IMR-90 (cell line): ENCODE data around the gene ABCB4. TPM values are rescaled to one million over a fixed set of nuclear protein-coding genes. Genes with fewer than 3 reads are reported as not detected.

ENCODE experiments used
- ATAC-seq: fragments of 200-7000 bp; cut with Tn5 transposase; 2 replicates; pipeline ENCODE4 v1.9.1; 2020; ENCODE audit warnings: low read depth, mild to moderate bottlenecking, moderate library complexity
- BruUV-seq: library from RNA; stranded (reverse); fragments of 400-500 nt; replicated peaks from 2 replicates; lab custom pipeline; 2021; lab: Mats Ljungman, UMichigan
- CTCF ChIA-PET: fragments of 300-600 bp; formaldehyde crosslinking; extraction: SDS; loops from one replicate; lab custom pipeline; 2021; ENCODE audit warnings: antibody characterized with exemption; lab: Yijun Ruan, JAX
- POLR2A ChIA-PET: fragments of 300-600 bp; sonication (Branson Sonifier 250); formaldehyde crosslinking; loops from one replicate; lab custom pipeline; 2022; ENCODE audit warnings: antibody characterized with exemption; ENCODE audit not compliant: unreplicated experiment; lab: Charles Lee
- DNase-seq: peaks from one replicate; pipeline ENCODE4 v3.0.0; 2013
- H2AFZ ChIP-seq: replicated peaks from 2 replicates; pipeline ENCODE3; 2013; ENCODE audit warnings: low read length, mild to moderate bottlenecking; ENCODE audit not compliant: poor library complexity
- H2AK5ac ChIP-seq: 2 replicates; pipeline ENCODE4 v1.6.1; 2013; ENCODE audit warnings: low read depth, low read length, inconsistent platforms
- H2AK9ac ChIP-seq: replicated peaks from 2 replicates; pipeline ENCODE3; 2013; ENCODE audit warnings: mild to moderate bottlenecking, low read depth, low read length, moderate library complexity; ENCODE audit not compliant: poor library complexity
- H2BK120ac ChIP-seq: 2 replicates; pipeline ENCODE4 v1.6.1; 2013; ENCODE audit warnings: low read depth, low read length, inconsistent platforms
- H2BK15ac ChIP-seq: 3 replicates; pipeline ENCODE4 v1.6.1; 2013; ENCODE audit warnings: low read depth, low read length, inconsistent platforms
- H2BK20ac ChIP-seq: 2 replicates; pipeline ENCODE4 v1.6.1; 2013; ENCODE audit warnings: low read depth, mild to moderate bottlenecking, inconsistent platforms, low read length, moderate library complexity
- H2BK5ac ChIP-seq: 2 replicates; pipeline ENCODE4 v1.6.1; 2013; ENCODE audit warnings: mild to moderate bottlenecking, low read depth, low read length, inconsistent platforms; ENCODE audit not compliant: poor library complexity, severe bottlenecking
- H3K14ac ChIP-seq: replicated peaks from 2 replicates; pipeline ENCODE4 v1.6.1; 2013; ENCODE audit warnings: low read depth, low read length, inconsistent platforms
- H3K18ac ChIP-seq: 2 replicates; pipeline ENCODE4 v1.6.1; 2013; ENCODE audit warnings: low read depth, low read length, control low read depth
- H3K23ac ChIP-seq: 2 replicates; pipeline ENCODE4 v1.6.1; 2013; ENCODE audit warnings: low read depth, low read length, inconsistent platforms
- H3K27ac ChIP-seq: 2 replicates; pipeline ENCODE4 v1.5.1; 2013; ENCODE audit warnings: mild to moderate bottlenecking, control low read depth, low read length; ENCODE audit not compliant: insufficient read depth
- H3K27me3 ChIP-seq: 2 replicates; pipeline ENCODE4 v1.6.1; 2013; ENCODE audit warnings: low read length; ENCODE audit not compliant: control insufficient read depth, insufficient read depth
- H3K36me3 ChIP-seq: 2 replicates; pipeline ENCODE4 v1.6.1; 2013; ENCODE audit warnings: low read length, mixed read lengths; ENCODE audit not compliant: control insufficient read depth, insufficient read depth
- H3K4ac ChIP-seq: 2 replicates; pipeline ENCODE4 v1.6.1; 2013; ENCODE audit warnings: low read depth, low read length, inconsistent platforms
- H3K4me1 ChIP-seq: 2 replicates; pipeline ENCODE4 v1.6.1; 2013; ENCODE audit warnings: low read length, mixed read lengths; ENCODE audit not compliant: control insufficient read depth, insufficient read depth
- H3K4me2 ChIP-seq: 2 replicates; pipeline ENCODE4 v1.6.1; 2013; ENCODE audit warnings: low read depth, mild to moderate bottlenecking, control low read depth, low read length, moderate library complexity
- H3K4me3 ChIP-seq: 2 replicates; pipeline ENCODE4 v1.5.1; 2013; ENCODE audit warnings: low read depth, mild to moderate bottlenecking, control low read depth, low read length, moderate library complexity; ENCODE audit not compliant: insufficient read depth
- H3K56ac ChIP-seq: 2 replicates; pipeline ENCODE4 v1.6.1; 2013; ENCODE audit warnings: low read length, inconsistent platforms; ENCODE audit not compliant: insufficient read depth; ENCODE audit errors: extremely low read depth
- H3K79me1 ChIP-seq, 2 experiments: 2 replicates each; pipeline ENCODE4 v1.6.1; 2013; ENCODE audit warnings: low read length in 2 of 2, inconsistent platforms in 1 of 2, low read depth in 1 of 2
- H3K9ac ChIP-seq: 2 replicates; pipeline ENCODE4 v1.6.1; 2013; ENCODE audit warnings: low read depth, low read length, control low read depth
- H3K9me1 ChIP-seq: 2 replicates; pipeline ENCODE4 v1.6.1; 2013; ENCODE audit warnings: low read length, inconsistent platforms; ENCODE audit not compliant: insufficient read depth
- H3K9me3 ChIP-seq: 2 replicates; pipeline ENCODE4 v1.6.1; 2013; ENCODE audit warnings: low read length; ENCODE audit not compliant: control insufficient read depth, insufficient read depth
- H4K20me1 ChIP-seq: 2 replicates; pipeline ENCODE4 v1.6.1; 2013; ENCODE audit warnings: low read length, inconsistent platforms; ENCODE audit not compliant: insufficient read depth
- H4K5ac ChIP-seq: 2 replicates; pipeline ENCODE4 v1.6.1; 2013; ENCODE audit warnings: mild to moderate bottlenecking, low read depth, low read length, control low read depth
- H4K8ac ChIP-seq, 2 experiments: 2 replicates each; pipeline ENCODE4 v1.6.1; 2013; ENCODE audit warnings: low read depth in 2 of 2, low read length in 2 of 2, control low read depth in 1 of 2, inconsistent platforms in 1 of 2
- H4K91ac ChIP-seq: 2 replicates; pipeline ENCODE4 v1.6.1; 2013; ENCODE audit warnings: low read depth, low read length, inconsistent platforms; ENCODE audit not compliant: insufficient read depth
- CEBPB ChIP-seq: IDR thresholded peaks from 2 replicates; pipeline ENCODE4 v1.6.1; 2012; ENCODE audit warnings: low read depth, low read length, improper control_type of control experiment
- CTCF ChIP-seq: conservative IDR thresholded peaks from 2 replicates; pipeline ENCODE4 v1.5.1; 2012; ENCODE audit warnings: mild to moderate bottlenecking, low read depth, low read length, improper control_type of control experiment
- ELK1 ChIP-seq: fragments of 150-350 bp; IDR thresholded peaks from 2 replicates; pipeline ENCODE4 v1.6.1; 2016; ENCODE audit warnings: low read depth, mild to moderate bottlenecking, low read length, moderate library complexity, borderline replicate concordance
- MAFK ChIP-seq: IDR thresholded peaks from 2 replicates; pipeline ENCODE4 v1.6.1; 2012; ENCODE audit warnings: low read depth, low read length, improper control_type of control experiment
- MXI1 ChIP-seq: IDR thresholded peaks from 2 replicates; pipeline ENCODE4 v1.6.1; 2012; ENCODE audit warnings: low read depth, mild to moderate bottlenecking, low read length, moderate library complexity, borderline replicate concordance
- NFE2L2 ChIP-seq: fragments of 150-350 bp; IDR thresholded peaks from 2 replicates; pipeline ENCODE4 v1.6.1; 2016; ENCODE audit warnings: low read depth, mild to moderate bottlenecking, low read length
- POLR2A ChIP-seq: IDR thresholded peaks from 2 replicates; pipeline ENCODE4 v1.6.1; 2012; ENCODE audit warnings: mild to moderate bottlenecking, low read depth, low read length
- SMC3 ChIP-seq: fragments of 150-350 bp; IDR thresholded peaks from 2 replicates; pipeline ENCODE4 v1.6.1; 2016; ENCODE audit warnings: low read depth, mild to moderate bottlenecking, antibody characterized with exemption, low read length, moderate library complexity
- USF2 ChIP-seq: fragments of 150-350 bp; IDR thresholded peaks from 2 replicates; pipeline ENCODE4 v1.6.1; 2017; ENCODE audit warnings: mild to moderate bottlenecking, antibody characterized with exemption, low read length, low read depth
- WGBS, 2 experiments: methylation state at CpG; one replicate each; pipeline versions ENCODE4 v1.1.5 to v1.1.7; 2013; ENCODE audit warnings: missing lambda C conversion rate in 2 of 2; ENCODE audit not compliant: insufficient read length in 1 of 2; ENCODE audit errors: extremely low coverage in 2 of 2; 5-methylcytosine and 5-hydroxymethylcytosine counted together
- dilution Hi-C: fragments of 300-500 bp; cut with HindIII; formaldehyde crosslinking; loops from one replicate; pipeline ENCODE4 v1.14.3; 2018; ENCODE audit warnings: low sequenced_read_pairs; ENCODE audit not compliant: unreplicated experiment
- in situ Hi-C: fragments of 300-500 bp; cut with MboI; formaldehyde crosslinking; loops from 3 replicates; pipeline ENCODE4 v1.14.3; 2019; ENCODE audit warnings: low sequenced_read_pairs, inconsistent platforms, mixed read lengths
- intact Hi-C: fragments of 100-400 bp; cut with micrococcal nuclease; formaldehyde crosslinking; loops from 2 replicates; pipeline ENCODE4 v1.10.0; 2022
- polyA plus RNA-seq, 3 experiments: library from polyadenylated mRNA; depleted of rRNA; stranded (reverse); fragments of >200 nt; gene quantifications; 2 replicates each; pipeline ENCODE4 v1.2.3, GENCODE V29; 2012; ENCODE audit warnings: low replicate concordance in 1 of 3
- total RNA-seq: library from RNA; depleted of rRNA; stranded (reverse); fragments of >200 nt; gene quantifications from 2 replicates; pipeline ENCODE4 v1.2.3, GENCODE V29; 2012

ABCB4 gene
- total and polyA plus RNA-seq, 2 of the 4 experiments (the other 2 are of a cell fraction): not detected

- Histone ChIP-seq H3K4ac (no peak overlapping the region), H3K27me3 (peaks cover 16% of the 10 kb centered on the region), H2BK20ac (no peak overlapping the region), H3K23ac (no peak overlapping the region), H2BK120ac (no peak overlapping the region), H3K9me3 (no peaks in the 10 kb centered on the region), H3K79me1 (no peaks in the 10 kb centered on the region), H2AFZ (no peak overlapping the region), H3K18ac (no peak overlapping the region), H3K9ac (no peak overlapping the region), H3K14ac (no peak overlapping the region), H3K4me3 (no peak overlapping the region), H3K36me3 (no peaks in the 10 kb centered on the region), H4K20me1 (no peaks in the 10 kb centered on the region), H2BK15ac (no peak overlapping the region), H3K27ac (no peak overlapping the region), H2AK5ac (no peak overlapping the region), H4K91ac (no peak overlapping the region), H3K4me2 (no peak overlapping the region), H4K5ac (no peak overlapping the region), H3K9me1 (no peaks in the 10 kb centered on the region), H4K8ac (no peak overlapping the region), H3K56ac (no peak overlapping the region), H2AK9ac (no peak overlapping the region), H2BK5ac (no peak overlapping the region), H3K4me1 (no peaks in the 10 kb centered on the region)
- intact Hi-C loops: no loop called here
- ChIA-PET POLR2A (no interaction called here), CTCF (no interaction called here)
- DNase-seq (no peak), ATAC-seq (no peak)
- TF ChIP-seq CEBPB: no peak
- TF ChIP-seq MAFK: no peak
- TF ChIP-seq MXI1: no peak
- TF ChIP-seq USF2: no peak
- TF ChIP-seq ELK1: no peak
- no peak for TF ChIP-seq SMC3
- TF ChIP-seq NFE2L2: no peak
- TF ChIP-seq POLR2A: no peak
- TF ChIP-seq CTCF: no peak
- in situ Hi-C loops: no loop called here
- 60% methylated on average over 1 of the region's 2 CpGs; no CpG with 5 or more reads in 1 of the 2 experiments for WGBS, 2 experiments
- BruUV-seq: no TSS peak
- dilution Hi-C loops: no loop called here
These were observed 4.9 kb upstream of the ABCB4 start for GRCh38 chr7:87480386-87480785.
